Midbrain (tissue), 1 donor: ENCODE results near the gene HDAC9.
"Not testable (repeated sequence)": the region's sequence is repeated elsewhere in the genome, so short reads cannot be mapped to it uniquely, and the experiment has no call there.

Experiments used
- DNase-seq: peaks from one replicate; lab custom pipeline; 2025; lab: John Stamatoyannopoulos, UW

The HDAC9 gene

GRCh38 chr7:18971839-18972238 is 476.3 kb downstream of the HDAC9 start:
- no peak for DNase-seq

- DNase-seq, result no peak
Observed at GRCh38 chr7:18974803-18975202, 479.3 kb downstream of the HDAC9 start.

GRCh38 chr7:18975276-18975675 is 479.7 kb downstream of the HDAC9 start:
- DNase-seq, result no peak

GRCh38 chr7:18975689-18976280 is 480.2 kb downstream of the HDAC9 start:
- no peak for DNase-seq

- DNase-seq, result no peak
Observed at GRCh38 chr7:18976715-18977471, 481.3 kb downstream of the HDAC9 start.

- DNase-seq, result no peak
Observed at GRCh38 chr7:18978108-18978495, 482.6 kb downstream of the HDAC9 start.

- DNase-seq, result not testable (repeated sequence)
Observed at GRCh38 chr7:18990700-18991099, 495.2 kb downstream of the HDAC9 start.

- no peak for DNase-seq
Observed at GRCh38 chr7:18993933-18994668, 498.6 kb downstream of the HDAC9 start.

- no peak for DNase-seq
Observed at GRCh38 chr7:18995270-18995671, 499.7 kb downstream of the HDAC9 start.

- no peak for DNase-seq
Observed at GRCh38 chr7:18995811-18996426, 500.4 kb downstream of the HDAC9 start.

GRCh38 chr7:18996583-18996982 is 501.0 kb downstream of the HDAC9 start:
- DNase-seq, result no peak

GRCh38 chr7:18997477-18998150 is 502.1 kb downstream of the HDAC9 start:
- DNase-seq, result no peak

- no peak for DNase-seq
Observed at GRCh38 chr7:19000410-19000809, 504.9 kb downstream of the HDAC9 start.

- DNase-seq, result no peak
Observed at GRCh38 chr7:19001854-19002253, 506.3 kb downstream of the HDAC9 start.

- DNase-seq, result no peak
Observed at GRCh38 chr7:19009241-19009935, 513.8 kb downstream of the HDAC9 start.

- DNase-seq, result no peak
Observed at GRCh38 chr7:19009936-19010280, 514.4 kb downstream of the HDAC9 start.

- DNase-seq, result no peak
Observed at GRCh38 chr7:19011212-19011611, 515.7 kb downstream of the HDAC9 start.

GRCh38 chr7:19015098-19015497 is 519.5 kb downstream of the HDAC9 start:
- DNase-seq, result no peak

- DNase-seq, result no peak
Observed at GRCh38 chr7:19016140-19016539, 520.6 kb downstream of the HDAC9 start.

GRCh38 chr7:19017374-19017773 is 521.8 kb downstream of the HDAC9 start:
- no peak for DNase-seq

- no peak for DNase-seq
Observed at GRCh38 chr7:19020062-19020461, 524.5 kb downstream of the HDAC9 start.

GRCh38 chr7:19020711-19021110 is 525.2 kb downstream of the HDAC9 start:
- no peak for DNase-seq
